HCT116 (cell line): ENCODE measurements around the gene OBSL1. TPM values are rescaled to one million over a fixed set of nuclear protein-coding genes. Genes with fewer than 3 reads are reported as not detected.
A peak's percentile ranks its signal among the peaks of the same experiment; 100 is the strongest.

Experiments used
- ATAC-seq: fragments of 200-7000 bp; cut with Tn5 transposase; 2 replicates; pipeline ENCODE4 v1.9.1; 2020; ENCODE audit warnings: mild to moderate bottlenecking, moderate library complexity
- BruUV-seq: library from RNA; stranded (reverse); fragments of 400-500 nt; replicated peaks from 2 replicates; lab custom pipeline; 2021; lab: Mats Ljungman, UMichigan
- CTCF ChIA-PET: fragments of 300-600 bp; sonication (Branson Sonifier 250); formaldehyde crosslinking; loops from one replicate; lab custom pipeline; 2021; ENCODE audit warnings: antibody characterized with exemption; lab: Charles Lee
- POLR2A ChIA-PET: fragments of 300-600, 350-600 bp; sonication (Branson Sonifier 250); formaldehyde crosslinking; loops from one replicate; lab custom pipeline; 2021; ENCODE audit warnings: antibody characterized with exemption; lab: Charles Lee
- RAD21 ChIA-PET, 2 experiments: fragments of 300-600 bp; sonication (Branson Sonifier 250); formaldehyde crosslinking; loops; one replicate each; lab custom pipeline; 2023; ENCODE audit warnings: low total read pairs in 2 of 2; ENCODE audit not compliant: uncharacterized antibody in 2 of 2, unreplicated experiment in 2 of 2, low non-redundant PET in 1 of 2; lab: Charles Lee
- DNase-seq: peaks from one replicate; pipeline ENCODE4 v3.0.0-alpha.2; 2010; ENCODE audit warnings: low read depth, low spot score
- H2AFZ ChIP-seq: fragments of 200-600 bp; shearing (Covaris generic), sonication (generic); 2 replicates; pipeline ENCODE4 v1.6.1; 2017; ENCODE audit warnings: low read depth, mixed run types, mixed read lengths, antibody characterized with exemption, low read length; ENCODE audit not compliant: poor library complexity, severe bottlenecking
- H3K27ac ChIP-seq: 2 replicates; pipeline ENCODE4 v1.5.1; 2012; ENCODE audit warnings: low read depth, low read length
- H3K27me3 ChIP-seq: fragments of 200-600 bp; sonication (generic); 2 replicates; pipeline ENCODE4 v1.6.1; 2016; ENCODE audit warnings: mixed run types, low read length, mixed read lengths; ENCODE audit not compliant: insufficient read depth
- H3K36me3 ChIP-seq, 2 experiments: fragments of 200-500 bp in 1 of 2; fragments of 200-600 bp in 1 of 2; sonication (Bioruptor generic) in 1 of 2; sonication (generic) in 1 of 2; 2 replicates each; pipeline versions ENCODE4 v1.5.1 to v1.6.1; 2014 to 2016; ENCODE audit warnings: low read length in 2 of 2, inconsistent platforms in 1 of 2, mixed read lengths in 1 of 2, mixed run types in 1 of 2; ENCODE audit not compliant: insufficient read depth in 2 of 2, control insufficient read depth in 1 of 2
- H3K4me1 ChIP-seq, 2 experiments: fragments of 200-600 bp in 1 of 2; sonication (generic) in 1 of 2; 2 replicates each; pipeline versions ENCODE4 v1.5.1 to v1.6.1; 2012 to 2017; ENCODE audit warnings: low read length in 2 of 2, inconsistent platforms in 1 of 2, mild to moderate bottlenecking in 1 of 2, mixed read lengths in 1 of 2, mixed run types in 1 of 2, moderate library complexity in 1 of 2; ENCODE audit not compliant: insufficient read depth in 2 of 2, control insufficient read depth in 1 of 2
- H3K4me2 ChIP-seq: fragments of 200-600 bp; sonication (generic); 2 replicates; pipeline ENCODE4 v1.6.1; 2017; ENCODE audit warnings: mixed run types, low read length, mixed read lengths
- H3K4me3 ChIP-seq, 2 experiments: fragments of 200-600 bp in 1 of 2; sonication (generic) in 1 of 2; replicated peaks in 1 of 2; 2 replicates each; pipeline ENCODE4 v1.5.1; 2011 to 2016; ENCODE audit warnings: low read length in 2 of 2, control low read depth in 1 of 2, low read depth in 1 of 2, mild to moderate bottlenecking in 1 of 2, mixed read lengths in 1 of 2, mixed run types in 1 of 2
- H3K79me2 ChIP-seq: fragments of 200-600 bp; sonication (generic); 2 replicates; pipeline ENCODE4 v1.6.1; 2017; ENCODE audit warnings: mild to moderate bottlenecking, mixed run types, low read length, moderate library complexity, mixed read lengths; ENCODE audit not compliant: insufficient read depth
- H3K9ac ChIP-seq: fragments of 200-600 bp; sonication (generic); 2 replicates; pipeline ENCODE4 v1.6.1; 2016; ENCODE audit warnings: low read length, mixed read lengths
- H3K9me2 ChIP-seq: fragments of 200-600 bp; sonication (generic), shearing (Covaris generic); 2 replicates; pipeline ENCODE4 v1.6.1; 2017; ENCODE audit warnings: mixed run types, mild to moderate bottlenecking, moderate library complexity; ENCODE audit not compliant: insufficient read depth
- H3K9me3 ChIP-seq, 2 experiments: fragments of 200-500 bp in 1 of 2; fragments of 200-600 bp in 1 of 2; sonication (Bioruptor generic) in 1 of 2; sonication (generic) in 1 of 2; 2 replicates each; pipeline ENCODE4 v1.6.1; 2014 to 2017; ENCODE audit warnings: low read length in 2 of 2, mixed read lengths in 2 of 2, inconsistent platforms in 1 of 2, low read depth in 1 of 2, mild to moderate bottlenecking in 1 of 2, mixed run types in 1 of 2, moderate library complexity in 1 of 2; ENCODE audit not compliant: control insufficient read depth in 1 of 2, insufficient read depth in 1 of 2
- H4K20me1 ChIP-seq: fragments of 200-600 bp; sonication (generic), shearing (Covaris generic); 2 replicates; pipeline ENCODE4 v1.6.1; 2017; ENCODE audit warnings: mixed run types, mild to moderate bottlenecking, moderate library complexity; ENCODE audit not compliant: insufficient read depth
- CBX3 ChIP-seq: IDR thresholded peaks from 2 replicates; pipeline ENCODE4 v1.6.1; 2012; ENCODE audit warnings: low read depth
- CEBPB ChIP-seq: IDR thresholded peaks from 2 replicates; pipeline ENCODE4 v1.6.1; 2012; ENCODE audit warnings: low read depth
- EGR1 ChIP-seq: IDR thresholded peaks from 2 replicates; pipeline ENCODE4 v1.6.1; 2012; ENCODE audit warnings: low read depth
- ELF1 ChIP-seq: IDR thresholded peaks from 2 replicates; pipeline ENCODE4 v1.6.1; 2012; ENCODE audit warnings: low read depth, borderline replicate concordance
- EZH2phosphoT487 ChIP-seq: fragments of 200-600 bp; IDR thresholded peaks from 2 replicates; pipeline ENCODE4 v1.6.1; 2018; ENCODE audit warnings: antibody characterized with exemption, borderline replicate concordance
- JUND ChIP-seq: IDR thresholded peaks from 2 replicates; pipeline ENCODE4 v1.6.1; 2012
- POLR2AphosphoS5 ChIP-seq: IDR thresholded peaks from 2 replicates; pipeline ENCODE4 v1.6.1; 2011; ENCODE audit warnings: mild to moderate bottlenecking, low read depth, low read length, moderate library complexity
- RAD21 ChIP-seq: IDR thresholded peaks from 2 replicates; pipeline ENCODE4 v1.6.1; 2012; ENCODE audit warnings: low read depth, mild to moderate bottlenecking
- SRF ChIP-seq: IDR thresholded peaks from 2 replicates; pipeline ENCODE4 v1.6.1; 2012; ENCODE audit warnings: low read depth
- TCF7L2 ChIP-seq: IDR thresholded peaks from 2 replicates; pipeline ENCODE4 v1.7.0; 2011; ENCODE audit warnings: borderline replicate concordance, inconsistent platforms; ENCODE audit not compliant: insufficient read depth, insufficient read length; ENCODE audit errors: extremely low read depth
- intact Hi-C: fragments of 100-400 bp; cut with micrococcal nuclease; formaldehyde crosslinking; loops from 2 replicates; pipeline ENCODE4 v1.10.0; 2022
- total RNA-seq: library from RNA; stranded (reverse); gene quantifications from one replicate; pipeline ENCODE4 v1.2.1, GENCODE V29; 2021; ENCODE audit not compliant: unreplicated experiment
- TF ChIP-seq, protein P1 (sequence below): IDR thresholded peaks from 2 replicates; pipeline ENCODE4 v1.6.1; 2011; ENCODE audit warnings: mild to moderate bottlenecking, low read length, moderate library complexity; ENCODE audit not compliant: insufficient replicate concordance; ENCODE audit errors: extremely low read depth

OBSL1 gene
- total RNA-seq, 1 experiment from 2014 or later: 45.2 TPM

DNA sequence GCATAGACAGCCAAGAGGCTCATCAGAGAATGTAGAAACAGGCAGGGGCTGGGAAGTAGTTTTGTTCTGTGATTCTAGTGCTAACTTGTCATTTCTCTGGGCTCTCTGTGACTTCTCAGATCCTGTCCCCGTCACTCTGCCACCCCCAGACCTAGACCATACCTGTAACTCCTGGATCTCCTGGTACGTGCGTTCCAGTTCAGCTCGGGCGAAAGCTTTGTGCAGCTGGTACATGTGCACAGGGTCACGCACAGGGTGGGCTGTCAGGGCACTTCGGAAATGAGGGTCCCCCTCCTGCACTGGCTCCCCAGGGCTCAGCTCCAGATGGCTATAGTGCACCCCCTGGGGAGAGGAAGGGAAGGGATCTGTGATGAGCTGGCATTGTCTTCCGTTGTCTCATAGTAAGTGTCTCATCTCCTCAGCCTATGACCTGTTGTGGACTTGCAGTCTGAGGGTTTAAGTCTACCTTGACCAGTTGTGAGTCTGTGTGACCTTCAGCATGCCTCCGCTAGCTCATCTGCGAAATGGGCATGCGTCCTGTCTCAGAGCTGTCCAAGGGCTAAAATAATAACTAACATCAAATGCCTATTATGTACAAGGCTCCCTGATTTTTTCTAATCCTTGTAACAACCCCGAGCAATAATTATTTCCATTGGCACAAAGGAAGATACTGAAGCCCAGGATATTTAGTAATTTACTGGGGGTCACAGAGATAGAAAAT, 30.4 kb downstream of the OBSL1 start:
- 0 out of 2 replicates have a peak overlapping the region, but pooled peaks have one; percentile 95 for H3K9ac ChIP-seq
- no peaks in the 10 kb centered on the region for H3K9me2 ChIP-seq
- no peaks in the 10 kb centered on the region for H3K9me3 ChIP-seq
- no TSS peak for BruUV-seq
- H3K4me3 ChIP-seq: peak overlapping the region in 1 of 2 experiments; percentile 75; a peak in 1 of 4 replicates
- H2AFZ ChIP-seq: no peak overlapping the region
- peak overlapping the region; percentile 98 for H3K4me2 ChIP-seq
- H3K79me2 ChIP-seq: peaks cover 49% of the 10 kb centered on the region
- CTCF ChIA-PET: interaction anchor here (0.7 to 3.0 kb wide), 9 partner anchors 9 to 152 kb away, joined by 3 to 15 read pairs (median 5); partner anchors contain the start of genes GMPPA and STK11IP
- no peaks in the 10 kb centered on the region for H3K27me3 ChIP-seq
- no peak for ATAC-seq
- H3K4me1 ChIP-seq: peaks cover 19 to 75% of the 10 kb centered on the region in 2 experiments
- intact Hi-C loops: loop anchor here (1.0 to 5.0 kb wide), 4 partner anchors 86 to 479 kb away; partner anchors contain the start of genes IHH and SLC4A3
- DNase-seq: no peak
- peaks cover 0 to 28% of the 10 kb centered on the region in 2 experiments; a peak in 2 of 4 replicates for H3K36me3 ChIP-seq
- POLR2A ChIA-PET: no interaction called here
- H4K20me1 ChIP-seq: peaks cover 6% of the 10 kb centered on the region; the same call in 1 of the 2 replicates
- RAD21 ChIA-PET: interaction anchor here in 1 of 2 experiments (1.5 kb wide), 1 partner anchor 57 kb away, joined by 3 read pairs; the partner anchor contains the start of gene STK11IP
- H3K27ac ChIP-seq: no peak overlapping the region; the same call in 1 of the 2 replicates
- no peak for TF ChIP-seq SRF
- TF ChIP-seq TCF7L2: no peak
- no peak for TF ChIP-seq CEBPB

DNA sequence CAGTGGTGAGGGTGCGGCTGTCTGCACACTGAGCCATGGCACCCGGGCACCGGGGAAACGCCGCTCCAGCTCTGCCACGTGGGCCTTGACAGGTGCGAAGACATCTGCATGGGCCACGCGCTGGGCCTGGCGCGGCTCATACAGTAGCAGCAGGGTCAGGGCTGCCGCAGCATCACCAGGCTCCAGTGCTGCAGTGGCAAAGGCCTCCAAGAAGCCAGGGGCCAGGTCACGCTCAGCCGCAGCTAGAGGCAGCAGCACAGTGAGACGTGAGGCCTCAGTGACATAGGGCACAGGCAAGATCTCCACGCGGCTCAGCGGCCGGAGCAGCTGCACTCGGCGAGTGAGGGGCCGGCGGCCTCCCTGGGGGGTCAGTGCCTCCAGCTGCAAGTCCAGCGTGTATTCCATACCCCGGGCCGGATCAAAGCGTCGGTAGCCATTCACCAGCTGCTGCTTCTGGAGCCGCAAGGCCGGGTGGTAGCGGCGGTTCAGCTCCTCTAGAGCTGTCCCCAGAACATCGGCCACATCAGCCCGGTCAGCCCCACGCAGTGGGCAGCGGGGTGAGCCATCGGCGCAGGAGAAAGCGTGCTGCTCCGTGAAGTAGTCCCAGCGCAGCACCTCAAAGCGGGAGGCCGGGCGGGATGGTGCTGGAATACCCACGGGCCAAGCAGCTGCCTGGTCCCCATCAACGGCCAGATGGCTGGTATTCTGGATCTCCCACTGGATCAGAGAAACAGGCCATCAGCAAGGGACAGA, 31.2 kb downstream of the OBSL1 start:
- POLR2A ChIA-PET: interaction anchor here (1.2 to 1.3 kb wide), 2 partner anchors 42 to 149 kb away, joined by 3 to 4 read pairs; no protein-coding TSS in a partner anchor
- CTCF ChIA-PET: interaction anchor here (1.4 to 3.0 kb wide), 4 partner anchors 9 to 149 kb away, joined by 3 to 15 read pairs (median 5); no protein-coding TSS in a partner anchor
- RAD21 ChIA-PET: no interaction called here
- peaks cover 6% of the 10 kb centered on the region; the same call in 1 of the 2 replicates for H4K20me1 ChIP-seq
- no peaks in the 10 kb centered on the region for H3K27me3 ChIP-seq
- peaks cover 19 to 77% of the 10 kb centered on the region in 2 experiments for H3K4me1 ChIP-seq
- intact Hi-C loops: loop anchor here (5.0 to 10.0 kb wide), 3 partner anchors 87 to 478 kb away; partner anchors contain the start of genes CNPPD1, IHH, RETREG2 and SLC23A3
- TF ChIP-seq, protein P1, sequence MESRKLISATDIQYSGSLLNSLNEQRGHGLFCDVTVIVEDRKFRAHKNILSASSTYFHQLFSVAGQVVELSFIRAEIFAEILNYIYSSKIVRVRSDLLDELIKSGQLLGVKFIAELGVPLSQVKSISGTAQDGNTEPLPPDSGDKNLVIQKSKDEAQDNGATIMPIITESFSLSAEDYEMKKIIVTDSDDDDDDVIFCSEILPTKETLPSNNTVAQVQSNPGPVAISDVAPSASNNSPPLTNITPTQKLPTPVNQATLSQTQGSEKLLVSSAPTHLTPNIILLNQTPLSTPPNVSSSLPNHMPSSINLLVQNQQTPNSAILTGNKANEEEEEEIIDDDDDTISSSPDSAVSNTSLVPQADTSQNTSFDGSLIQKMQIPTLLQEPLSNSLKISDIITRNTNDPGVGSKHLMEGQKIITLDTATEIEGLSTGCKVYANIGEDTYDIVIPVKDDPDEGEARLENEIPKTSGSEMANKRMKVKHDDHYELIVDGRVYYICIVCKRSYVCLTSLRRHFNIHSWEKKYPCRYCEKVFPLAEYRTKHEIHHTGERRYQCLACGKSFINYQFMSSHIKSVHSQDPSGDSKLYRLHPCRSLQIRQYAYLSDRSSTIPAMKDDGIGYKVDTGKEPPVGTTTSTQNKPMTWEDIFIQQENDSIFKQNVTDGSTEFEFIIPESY: no peak
- TF ChIP-seq ELF1 (no peak), EGR1 (no peak), CBX3 (no peak), POLR2AphosphoS5 (peak; percentile 35; the same call in 1 of the 2 replicates), SRF (no peak), RAD21 (no peak), JUND (no peak), EZH2phosphoT487 (no peak)
- TF ChIP-seq, all 23 proteins: peak for 1
- no peaks in the 10 kb centered on the region for H3K9me2 ChIP-seq
- H3K4me3 ChIP-seq: no peak overlapping the region
- no peak overlapping the region for H2AFZ ChIP-seq
- peaks cover 0 to 28% of the 10 kb centered on the region in 2 experiments; a peak in 2 of 4 replicates for H3K36me3 ChIP-seq
- H3K4me2 ChIP-seq: no peak overlapping the region
- peaks cover 49% of the 10 kb centered on the region for H3K79me2 ChIP-seq
- ATAC-seq: no peak
- H3K9me3 ChIP-seq: no peaks in the 10 kb centered on the region
- no TSS peak for BruUV-seq
- DNase-seq: no peak
- H3K27ac ChIP-seq: no peak overlapping the region; the same call in 1 of the 2 replicates
- H3K9ac ChIP-seq: no peak overlapping the region
